Purkinje cell (primary cell): Measurements from ENCODE around the gene TMEM74B. TPM values are rescaled to one million over a fixed set of nuclear protein-coding genes. Genes with fewer than 3 reads are reported as not detected.

Experiments used
- polyA plus RNA-seq: library from polyadenylated mRNA; unstranded; fragments of >200 nt; fragmentation: Nextera tagmentation; gene quantifications from 2 replicates; pipeline ENCODE4 v1.2.1, GENCODE V29; 2014

TMEM74B gene
- 1.8 and 1.9 TPM in 2 replicates for polyA plus RNA-seq

DNA sequence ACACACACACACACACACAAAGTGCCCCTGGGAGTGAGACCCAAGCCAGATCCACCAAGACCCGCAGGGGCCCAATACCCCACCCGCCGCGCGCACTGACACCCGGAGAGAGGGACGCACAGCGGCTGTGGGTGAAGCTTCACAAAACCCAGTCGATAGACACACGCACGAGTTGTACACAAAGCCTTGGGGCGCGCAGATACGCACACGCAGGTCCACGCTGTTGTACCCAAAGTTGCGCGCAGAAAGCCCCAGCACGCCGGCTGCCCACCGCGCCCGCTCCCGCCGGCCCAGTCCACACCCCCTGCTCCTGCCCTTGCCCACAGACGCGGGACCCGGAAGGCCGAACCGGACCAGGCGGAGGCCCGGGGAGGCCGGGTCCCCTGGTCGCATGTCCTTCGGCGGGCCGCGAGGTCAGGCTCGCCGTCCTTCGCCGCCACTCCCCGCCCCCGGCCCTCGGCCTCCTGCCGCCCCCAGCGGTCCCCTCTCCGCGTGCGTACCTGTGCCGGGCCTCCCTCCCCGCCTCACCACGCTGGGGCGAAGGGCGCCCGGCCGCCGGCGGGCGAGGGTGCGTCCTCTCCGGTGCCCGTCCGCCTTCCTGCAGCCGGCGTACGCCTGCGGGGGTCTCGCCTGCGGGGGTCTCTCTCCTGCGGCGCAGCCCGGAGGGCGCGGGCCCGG is at the start of gene TMEM74B:
TMEM74B (minus strand) TSS at position 344 of the 678 bp plus-strand sequence. CDS start 1,180 bp downstream, outside the sequence.

GRCh38 chr20:1225783-1226654 is 41.2 kb upstream of the TMEM74B start, which contains the start of gene RAD21L1:
TSS of gene RAD21L1 (plus strand) at chr20:1226044. CDS start at chr20:1228454, 2,410 bp downstream.

GRCh38 chr20:1202762-1203504 is 18.2 kb upstream of the TMEM74B start, which contains the start of gene C20orf202:
TSS of gene C20orf202 (plus strand) at chr20:1203454. CDS start at chr20:1203586, 132 bp downstream.

Other genes with a start within 250 kb of the TMEM74B start
- gene RSPO4, start 182.7 kb downstream of the TMEM74B start, polyA plus RNA-seq, result not detected in 2 replicates
- 82.7 and 102 TPM in 2 replicates for gene PSMF1, start 66.4 kb downstream of the TMEM74B start, polyA plus RNA-seq
- gene C20orf202, start 18.5 kb upstream of the TMEM74B start, polyA plus RNA-seq, result 0.70 and 3.3 TPM in 2 replicates
- gene RAD21L1, start 41.1 kb upstream of the TMEM74B start, polyA plus RNA-seq, result not detected in 2 replicates
- 1.0 and 1.5 TPM in 2 replicates for gene SNPH, start 81.3 kb upstream of the TMEM74B start, polyA plus RNA-seq
- 3.9 and 5.5 TPM in 2 replicates for gene SDCBP2, start 144.2 kb upstream of the TMEM74B start, polyA plus RNA-seq
- gene FKBP1A, start 208.1 kb upstream of the TMEM74B start, polyA plus RNA-seq, result 109 and 157 TPM in 2 replicates